GM19043 (cell line): ENCODE results near the gene ABCC3.

Experiments used
- ATAC-seq: cut with Tn5 transposase; IDR thresholded peaks from one replicate; pipeline ENCODE4 v1.9.1; 2021; ENCODE audit warnings: low read depth; ENCODE audit not compliant: unreplicated experiment

Gene ABCC3

DNA sequence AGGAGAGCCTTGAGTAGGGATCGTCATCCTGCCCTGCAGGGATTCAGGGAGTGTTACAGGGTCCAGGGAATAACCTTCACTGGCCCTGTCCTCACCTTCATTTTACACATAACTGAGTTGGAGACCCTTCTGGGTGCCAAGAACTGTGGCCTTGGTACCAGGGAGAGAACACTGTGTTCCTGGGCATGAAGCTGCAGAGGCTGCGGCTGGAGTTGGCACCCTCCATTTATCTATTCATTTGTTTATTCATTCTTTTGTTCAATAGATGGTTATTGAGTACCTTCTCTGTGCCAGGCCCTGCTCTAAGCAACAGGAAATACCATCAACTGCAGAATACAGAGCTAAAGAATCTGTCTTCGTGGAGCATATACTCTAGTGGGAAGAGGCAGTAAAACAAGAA, 6.7 kb downstream of the ABCC3 start:
- ATAC-seq, result no peak

DNA sequence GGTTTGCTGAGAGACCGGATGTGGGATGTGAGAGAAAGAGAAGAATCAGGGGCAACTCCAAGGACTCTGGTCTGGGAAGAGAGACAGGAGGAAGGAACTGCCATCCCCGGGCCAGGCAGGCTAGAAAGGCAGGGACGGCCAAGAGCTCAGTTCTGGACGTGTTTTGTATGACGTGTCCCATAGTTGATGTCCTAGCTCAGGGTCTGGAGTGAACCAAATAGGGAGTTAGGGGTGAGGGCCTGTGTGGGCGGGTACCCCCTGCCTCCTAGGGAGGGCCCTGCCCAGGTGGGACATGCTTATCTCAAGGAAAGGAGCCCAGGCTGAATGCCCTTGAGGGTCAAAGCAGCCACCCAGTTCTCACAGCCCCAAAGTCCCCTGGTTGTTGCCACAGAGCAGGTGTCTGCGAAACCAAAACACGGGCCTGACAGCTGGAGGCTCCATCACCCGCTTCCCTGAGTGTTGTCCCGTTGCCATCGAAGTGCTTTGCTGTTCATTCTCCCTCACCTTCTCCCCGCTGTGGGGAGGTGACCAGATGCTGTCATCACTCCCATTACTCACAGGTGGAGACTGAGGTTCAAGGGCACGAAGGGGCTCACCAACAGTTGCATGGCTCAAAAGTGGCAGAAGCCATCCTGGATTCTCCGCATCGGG, 7.5 kb downstream of the ABCC3 start:
- ATAC-seq, result no peak

DNA sequence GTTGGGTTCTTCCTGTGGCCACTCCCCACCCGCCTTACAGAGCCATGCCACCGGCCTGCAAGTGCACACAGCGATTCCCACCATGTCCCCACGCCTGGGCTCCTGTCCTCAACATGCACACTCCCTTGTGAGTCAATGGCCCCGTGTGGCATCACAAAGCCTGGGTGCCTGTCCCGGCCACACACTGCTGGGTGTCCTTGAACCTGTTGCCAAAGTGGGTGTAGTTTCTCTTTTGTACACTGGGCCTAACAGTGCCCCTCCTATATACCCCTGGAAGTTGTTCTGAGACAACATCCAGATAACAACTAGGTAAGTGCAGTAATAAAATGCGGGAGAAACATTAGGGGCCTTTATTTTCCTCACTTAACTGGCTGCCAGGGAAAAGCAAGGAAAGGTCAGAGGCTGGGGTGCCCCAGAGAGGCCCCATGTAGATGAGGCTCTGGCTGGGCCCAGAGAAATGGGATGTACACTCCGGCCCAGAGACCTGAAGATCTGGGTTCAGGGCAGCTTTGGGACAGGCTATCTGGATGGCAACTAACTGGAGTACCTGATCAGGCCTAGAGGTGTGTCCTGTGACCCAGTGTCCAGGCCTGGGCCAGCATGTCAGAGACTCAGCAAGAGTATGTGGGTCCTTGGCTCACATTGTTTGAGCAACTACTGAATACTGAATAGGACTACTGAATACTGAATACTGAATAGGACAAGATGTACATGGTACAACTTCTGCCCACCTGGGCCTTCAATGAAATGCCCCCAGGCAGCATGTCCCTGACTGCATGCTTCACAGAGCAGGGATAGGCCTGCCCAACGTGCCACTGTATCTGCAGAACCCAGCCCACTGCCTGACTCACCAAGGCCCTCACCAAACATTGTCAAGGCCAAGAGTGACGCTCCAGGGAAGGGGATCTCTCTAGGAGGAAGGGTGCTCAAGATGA, 8.3 kb downstream of the ABCC3 start:
- ATAC-seq, result no peak

DNA sequence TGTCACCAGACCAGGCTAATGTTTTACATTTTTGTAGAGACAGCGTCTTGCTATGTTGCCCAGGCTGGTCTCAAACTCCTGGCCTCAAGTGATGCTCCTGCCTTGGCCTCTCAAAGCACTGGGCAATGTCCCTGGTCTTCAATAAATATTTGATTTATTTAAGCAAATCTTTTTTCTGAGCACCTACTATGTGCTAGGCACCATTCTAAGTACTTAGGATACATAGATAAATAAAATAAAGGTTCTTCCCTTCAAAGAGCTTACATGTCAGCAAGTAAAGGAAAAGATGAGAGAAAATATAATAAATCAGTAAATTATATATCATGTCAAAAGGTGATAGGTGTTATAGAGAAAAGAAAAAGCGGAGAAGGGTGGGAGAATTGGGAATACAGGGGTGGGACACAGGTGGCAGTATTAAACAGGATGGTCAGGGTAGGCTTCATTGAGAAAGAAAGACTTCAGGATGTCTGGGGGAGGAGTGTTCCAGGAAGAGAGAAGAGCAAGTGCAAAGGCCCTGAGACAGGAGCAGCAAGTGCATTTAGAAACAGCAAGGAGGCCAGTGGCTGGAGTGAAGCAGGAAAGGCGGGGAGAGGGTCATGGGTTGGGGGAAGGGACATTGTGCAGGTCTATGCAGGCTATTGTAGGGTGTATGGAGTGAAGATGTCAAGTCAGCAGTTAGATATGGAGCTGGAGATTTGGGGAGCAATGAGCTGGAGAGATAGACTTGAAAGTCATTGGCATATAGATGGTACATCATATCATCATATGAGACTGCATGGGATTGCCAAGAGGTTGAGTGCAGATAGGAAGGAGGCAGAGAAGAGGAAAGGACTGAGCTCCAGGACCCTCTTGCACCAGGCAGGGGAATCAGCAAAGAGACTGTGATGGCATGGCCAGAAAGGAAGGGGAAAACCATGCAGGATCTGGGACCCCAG, 11.3 kb downstream of the ABCC3 start:
- no peak for ATAC-seq

DNA sequence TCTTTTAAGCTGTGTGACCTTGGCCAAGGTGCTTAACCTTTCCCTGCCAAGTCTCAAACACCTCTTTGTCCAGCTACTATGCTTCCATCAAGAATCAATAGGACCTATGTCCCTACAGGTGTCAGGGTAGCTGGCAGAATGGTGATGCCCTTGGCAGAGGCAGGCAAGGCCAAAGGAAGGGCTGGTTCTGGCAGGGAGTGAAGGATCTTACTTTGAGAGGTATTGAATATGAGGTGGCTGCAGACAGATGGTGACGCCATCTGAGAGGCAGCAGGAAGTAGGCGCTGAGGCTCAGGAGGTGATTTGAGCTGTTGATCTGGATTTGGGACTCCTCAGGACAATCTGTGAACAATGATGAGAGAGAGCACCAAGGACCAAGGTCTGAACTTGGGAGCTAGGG, 12.5 kb downstream of the ABCC3 start:
- ATAC-seq, result no peak

DNA sequence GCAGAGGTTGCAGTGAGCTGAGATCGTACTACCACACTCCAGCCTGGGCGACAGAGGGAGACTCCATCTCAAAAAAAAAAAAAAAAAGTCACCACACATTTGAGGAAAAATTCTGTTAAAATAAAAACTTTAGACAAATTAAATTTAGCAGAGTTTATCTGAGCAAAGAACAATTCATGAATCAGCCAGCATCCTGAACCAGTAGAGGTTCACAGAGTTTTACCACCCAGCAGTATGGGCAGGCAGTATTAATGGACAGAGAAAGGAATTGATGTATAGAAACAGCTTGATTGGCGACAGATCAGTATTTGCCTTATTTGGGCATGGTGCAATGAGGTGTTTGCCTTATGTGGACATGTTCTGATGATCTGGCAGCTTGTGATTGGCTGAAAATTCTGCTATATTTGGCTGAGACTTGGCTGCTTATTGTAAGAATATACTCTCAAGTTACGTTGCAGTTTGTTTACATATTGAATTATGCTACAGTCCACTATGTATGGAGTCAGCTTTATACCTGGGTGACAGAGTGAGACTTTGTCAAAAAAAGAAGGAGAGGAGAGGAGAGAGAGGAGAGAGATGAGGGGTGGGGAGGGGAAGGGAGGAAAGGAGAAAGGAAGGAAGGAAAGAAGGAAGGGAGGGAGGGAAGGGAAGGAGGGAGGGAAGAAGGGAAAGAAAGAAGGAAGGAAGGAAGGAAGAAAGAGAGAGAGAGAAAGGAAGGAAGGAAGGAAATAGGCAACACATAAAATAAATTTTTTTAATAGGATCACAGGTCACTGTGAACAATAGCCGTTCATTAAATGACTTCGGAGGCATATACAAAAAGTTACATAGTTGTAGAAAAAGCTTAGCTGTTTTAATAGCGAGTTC, 14.6 kb downstream of the ABCC3 start:
- no peak for ATAC-seq

DNA sequence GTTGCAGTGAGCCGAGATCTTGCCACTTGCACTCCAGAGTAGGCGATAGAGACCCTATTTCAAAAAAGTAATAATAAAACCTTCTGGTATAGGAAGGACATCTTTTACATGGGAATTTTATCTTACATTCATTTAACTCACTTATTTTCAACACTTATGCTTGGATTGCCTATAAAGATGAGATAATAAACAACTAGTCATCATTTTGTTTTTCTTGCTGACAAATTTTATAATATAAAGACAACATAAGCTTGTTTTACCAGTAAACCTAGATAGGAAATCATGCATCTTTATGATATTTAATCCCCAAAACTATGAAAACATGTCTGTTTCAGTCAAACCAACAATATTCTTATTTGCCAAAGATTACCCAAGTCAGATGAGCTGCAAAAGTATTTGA, 17.0 kb downstream of the ABCC3 start:
- no peak for ATAC-seq

DNA sequence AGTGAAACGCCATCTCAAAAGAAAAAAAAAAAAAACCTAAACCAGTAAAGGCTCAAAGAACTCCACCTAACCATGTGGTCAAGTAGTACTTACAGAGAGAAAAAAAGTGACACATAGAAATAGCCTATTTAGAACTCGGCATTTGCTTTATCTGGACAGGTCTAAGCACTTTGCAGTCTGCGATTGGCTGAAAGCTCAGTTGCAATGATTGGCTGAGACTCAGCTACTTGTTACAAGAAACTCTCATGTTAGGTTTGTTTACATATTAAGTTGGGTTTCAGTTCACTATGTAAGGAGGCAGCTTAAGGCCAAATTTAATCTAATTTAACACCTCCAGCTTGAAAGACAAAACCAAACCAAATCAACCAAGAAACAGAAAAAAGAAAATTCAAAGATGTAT, 19.1 kb downstream of the ABCC3 start:
- no peak for ATAC-seq

DNA sequence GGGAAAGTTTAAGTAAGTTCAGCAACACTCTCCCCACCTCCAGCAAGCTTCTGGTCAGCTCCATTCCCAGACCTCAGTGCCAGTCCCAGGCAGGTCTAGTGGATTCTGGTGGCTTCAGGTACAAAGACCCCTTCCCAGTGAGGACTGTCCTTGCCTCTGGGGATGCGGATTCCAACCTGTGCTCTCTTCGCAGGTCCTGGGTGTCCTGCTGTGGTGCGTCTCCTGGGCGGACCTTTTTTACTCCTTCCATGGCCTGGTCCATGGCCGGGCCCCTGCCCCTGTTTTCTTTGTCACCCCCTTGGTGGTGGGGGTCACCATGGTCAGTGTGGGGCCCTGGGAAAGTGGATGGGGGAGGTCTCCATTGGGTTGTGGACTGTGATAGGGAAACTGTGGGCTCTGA, 21.8 kb downstream of the ABCC3 start:
- ATAC-seq, result no peak

DNA sequence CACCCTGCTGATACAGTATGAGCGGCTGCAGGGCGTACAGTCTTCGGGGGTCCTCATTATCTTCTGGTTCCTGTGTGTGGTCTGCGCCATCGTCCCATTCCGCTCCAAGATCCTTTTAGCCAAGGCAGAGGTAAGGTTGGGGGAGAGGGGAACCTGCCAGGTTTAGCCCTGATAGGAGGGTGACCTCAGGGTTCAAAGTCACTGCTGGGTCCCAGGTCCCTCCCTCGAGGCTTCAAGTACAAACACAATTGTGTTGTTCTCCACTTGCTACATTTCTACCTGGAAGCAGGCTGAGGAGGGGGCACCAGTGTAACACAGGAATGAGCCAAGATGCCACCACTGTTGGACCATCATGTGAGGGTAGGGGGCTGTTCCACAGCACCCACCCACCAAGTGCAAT, 22.4 kb downstream of the ABCC3 start:
- no peak for ATAC-seq

DNA sequence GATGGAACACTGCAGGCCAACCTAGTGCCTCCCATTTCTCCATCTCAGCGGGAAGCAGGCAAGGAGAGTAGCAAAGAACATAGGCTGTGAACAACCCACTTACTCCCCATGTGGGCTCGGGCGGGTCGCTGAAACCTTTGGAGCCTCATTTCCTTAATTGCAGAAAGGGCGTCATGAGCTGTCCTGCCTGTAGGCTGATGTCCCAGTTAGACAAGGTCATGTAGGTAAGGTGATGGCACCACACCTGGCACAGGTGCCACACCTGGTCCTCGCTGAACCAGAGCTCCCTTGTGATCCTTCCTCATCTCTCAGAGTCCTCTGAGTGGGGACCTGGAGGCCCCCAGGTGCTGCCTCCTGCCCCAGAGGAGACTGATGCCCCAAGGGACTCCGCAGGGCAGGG, 22.9 kb downstream of the ABCC3 start:
- no peak for ATAC-seq

DNA sequence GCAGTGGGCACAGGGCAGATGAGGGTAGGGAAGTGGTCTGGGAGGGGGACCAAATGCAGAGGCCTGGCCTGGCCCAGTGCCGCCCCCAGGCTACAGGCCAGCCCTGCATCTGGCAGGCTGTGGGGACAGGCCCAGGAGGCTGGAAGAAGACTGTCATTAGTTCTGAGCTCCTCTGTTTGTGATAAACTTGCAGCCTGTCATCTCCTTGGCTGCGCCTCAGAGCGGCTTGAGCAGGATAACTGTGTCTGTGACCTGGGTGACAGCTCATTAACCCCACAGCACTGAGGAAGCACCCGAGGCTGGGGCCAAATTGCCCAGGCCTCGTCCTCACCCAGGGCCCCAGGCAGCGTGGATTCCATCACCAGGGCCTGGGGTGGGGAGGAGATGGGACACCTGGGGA, 23.9 kb downstream of the ABCC3 start:
- ATAC-seq, result no peak

DNA sequence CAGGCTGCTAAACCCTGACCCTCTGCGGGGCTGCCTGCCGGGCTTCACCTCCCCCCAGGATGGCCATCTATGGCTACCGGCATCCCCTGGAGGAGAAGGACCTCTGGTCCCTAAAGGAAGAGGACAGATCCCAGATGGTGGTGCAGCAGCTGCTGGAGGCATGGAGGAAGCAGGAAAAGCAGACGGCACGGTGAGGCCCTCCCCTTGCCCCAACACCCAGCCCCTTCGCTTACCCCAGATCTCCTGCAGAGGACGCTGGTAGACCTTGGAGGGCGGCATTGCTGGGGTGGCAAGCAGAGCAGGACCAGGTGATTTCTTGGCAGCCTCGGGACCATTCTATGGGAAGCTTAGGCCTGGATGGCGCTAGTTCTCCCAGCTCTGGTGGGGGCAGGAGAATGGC, 24.5 kb downstream of the ABCC3 start:
- no peak for ATAC-seq

DNA sequence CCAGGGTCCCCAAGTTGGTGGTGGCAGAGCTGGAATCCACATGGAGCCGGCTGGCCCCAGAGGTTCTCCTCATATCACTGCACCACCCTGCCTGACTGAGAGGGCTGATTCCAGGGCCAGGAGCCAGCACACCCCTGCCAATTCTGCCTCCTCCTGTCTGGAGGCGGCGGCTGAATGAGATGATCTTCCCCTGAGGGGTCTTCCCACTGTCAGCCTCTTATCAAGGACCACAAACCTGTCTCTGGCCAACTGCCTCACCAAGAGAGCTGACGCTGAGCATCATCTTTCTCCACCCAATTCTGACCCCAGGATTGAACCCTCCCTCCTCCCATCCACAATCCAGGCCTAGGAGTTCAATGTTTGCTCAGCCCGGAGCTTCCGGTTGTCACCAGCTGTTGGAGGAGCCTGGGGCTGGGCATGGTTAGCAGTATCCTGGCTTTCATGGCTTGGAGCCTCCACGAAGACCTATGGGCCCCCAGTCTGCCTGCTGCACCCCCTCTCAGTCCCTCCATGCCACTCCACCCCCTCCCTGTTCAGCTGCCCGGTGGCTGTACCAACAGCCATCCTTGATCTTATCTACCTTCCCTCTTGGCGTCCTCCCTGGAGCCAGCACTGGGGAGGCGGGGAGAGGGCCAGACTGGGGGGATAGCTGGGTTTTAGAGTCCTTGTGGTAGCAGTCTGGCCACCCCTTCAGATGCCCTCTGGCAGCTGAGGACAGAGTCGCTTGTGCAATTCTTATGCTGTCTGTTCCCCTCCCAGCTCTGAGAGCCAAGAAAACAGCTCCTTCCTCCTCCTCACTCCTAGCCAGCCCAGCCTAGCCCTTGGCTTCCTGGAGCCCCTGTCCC, 25.6 kb downstream of the ABCC3 start:
- no peak for ATAC-seq

DNA sequence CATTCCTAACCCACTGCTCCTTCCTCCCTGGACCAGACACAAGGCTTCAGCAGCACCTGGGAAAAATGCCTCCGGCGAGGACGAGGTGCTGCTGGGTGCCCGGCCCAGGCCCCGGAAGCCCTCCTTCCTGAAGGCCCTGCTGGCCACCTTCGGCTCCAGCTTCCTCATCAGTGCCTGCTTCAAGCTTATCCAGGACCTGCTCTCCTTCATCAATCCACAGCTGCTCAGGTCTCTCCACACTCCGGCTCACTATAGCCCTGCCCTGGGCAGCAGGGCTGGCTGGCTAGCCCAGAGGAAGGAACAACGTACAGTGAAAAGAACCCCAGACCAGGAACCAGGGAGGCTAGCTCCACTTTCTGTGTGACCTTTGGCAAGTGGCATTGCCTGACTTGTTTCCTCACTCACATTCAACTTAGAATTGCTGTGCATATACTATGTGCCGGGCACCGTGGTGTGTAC, 26.2 kb downstream of the ABCC3 start:
- no peak for ATAC-seq

DNA sequence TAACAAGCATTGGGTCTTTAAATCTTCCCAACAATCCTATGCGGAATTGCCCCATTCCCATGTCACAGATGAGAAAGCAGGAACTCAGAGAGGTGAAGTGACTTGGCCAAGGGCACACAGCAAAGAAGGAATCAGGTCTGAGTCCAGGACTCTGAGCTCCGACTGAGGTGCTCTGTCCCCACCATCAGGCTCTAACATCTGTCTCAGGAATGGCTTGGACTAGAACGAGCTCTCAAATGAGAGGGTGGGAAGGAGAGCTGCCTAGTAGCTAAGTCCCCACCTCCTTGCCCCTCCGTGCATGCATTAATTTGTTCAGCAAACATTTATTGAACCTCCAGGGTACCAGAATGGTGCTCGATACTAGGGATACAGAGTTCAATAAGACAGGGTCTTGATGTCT, 26.7 kb downstream of the ABCC3 start:
- ATAC-seq, result no peak

DNA sequence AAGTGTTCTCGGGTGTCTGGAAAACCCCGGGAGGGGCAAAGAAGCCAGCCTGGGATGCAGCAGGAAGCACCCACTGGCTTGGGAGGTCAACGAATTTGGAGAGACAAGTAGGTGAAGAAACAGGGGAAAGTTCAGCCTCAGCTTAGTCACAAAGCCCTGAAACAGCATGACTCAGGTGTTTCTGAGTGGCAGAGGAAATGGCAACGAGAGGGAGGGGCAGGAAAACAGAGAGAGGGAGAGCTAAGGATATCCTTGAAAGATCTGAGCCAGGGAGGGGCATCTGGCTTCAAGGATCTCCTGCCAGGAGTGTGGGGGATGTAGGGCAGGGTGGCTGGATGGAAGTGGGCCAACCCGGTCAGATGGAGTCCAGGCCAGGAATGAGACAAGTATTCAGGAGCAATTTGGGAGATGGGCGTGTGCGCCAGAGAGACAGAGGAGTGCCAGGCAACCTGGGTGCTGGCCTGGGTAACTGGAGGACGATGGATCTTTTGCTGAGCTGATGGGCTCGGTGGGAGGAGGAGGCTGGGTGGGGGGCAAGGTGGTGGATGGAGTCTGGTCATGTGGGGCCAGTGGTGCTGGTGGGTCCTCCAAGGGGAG, 27.2 kb downstream of the ABCC3 start:
- ATAC-seq, result no peak

DNA sequence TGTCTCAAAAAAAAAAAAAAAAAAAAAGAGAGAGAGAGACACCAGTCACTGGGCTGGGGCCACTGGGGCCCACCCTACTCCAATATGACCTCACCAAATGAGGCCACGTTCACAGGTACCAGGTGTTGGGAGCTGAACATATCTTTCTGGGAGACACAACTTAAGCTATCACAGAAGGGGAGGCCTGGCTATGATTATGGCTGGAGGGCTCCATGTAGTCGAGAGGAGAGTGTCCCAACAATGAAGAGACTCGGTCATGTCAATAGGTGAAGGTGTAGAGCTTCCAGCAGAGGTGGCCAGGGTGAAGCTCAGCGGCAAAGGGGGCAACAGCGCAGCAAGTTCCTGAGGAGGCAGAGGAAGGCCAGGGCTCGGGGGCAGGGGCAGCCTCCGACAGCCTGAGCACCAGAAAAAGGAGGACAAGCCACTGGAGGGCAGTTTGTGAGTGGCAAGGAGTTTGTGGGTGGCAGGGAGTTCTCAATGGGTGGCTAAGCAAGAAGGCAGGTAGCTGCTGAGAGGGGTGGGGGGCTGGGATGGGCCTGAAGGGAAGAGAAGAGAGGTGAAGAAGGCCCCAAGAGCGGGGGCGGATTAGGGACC, 28.0 kb downstream of the ABCC3 start:
- ATAC-seq, result no peak
